ENCODE data around the gene TMEM132C.

The TMEM132C gene

GRCh38 chr12:128339631-128340030 lies 72.7 kb downstream of the TMEM132C start:
- DNase-seq: no peak

GRCh38 chr12:128353301-128353700 lies 86.3 kb downstream of the TMEM132C start:
- DNase-seq: no peak

- no peak for DNase-seq
These were observed 89.6 kb downstream of the TMEM132C start for GRCh38 chr12:128356547-128356946.

GRCh38 chr12:128361400-128361995 lies 94.5 kb downstream of the TMEM132C start:
- no peak for DNase-seq

GRCh38 chr12:128365032-128365431 lies 98.1 kb downstream of the TMEM132C start:
- DNase-seq: no peak

- DNase-seq: no peak
These were observed 98.8 kb downstream of the TMEM132C start for GRCh38 chr12:128365651-128366231.

- no peak for DNase-seq
These were observed 101.0 kb downstream of the TMEM132C start for GRCh38 chr12:128367961-128368360.

- no peak for DNase-seq
These were observed 114.6 kb downstream of the TMEM132C start for GRCh38 chr12:128381541-128381940.

DNA sequence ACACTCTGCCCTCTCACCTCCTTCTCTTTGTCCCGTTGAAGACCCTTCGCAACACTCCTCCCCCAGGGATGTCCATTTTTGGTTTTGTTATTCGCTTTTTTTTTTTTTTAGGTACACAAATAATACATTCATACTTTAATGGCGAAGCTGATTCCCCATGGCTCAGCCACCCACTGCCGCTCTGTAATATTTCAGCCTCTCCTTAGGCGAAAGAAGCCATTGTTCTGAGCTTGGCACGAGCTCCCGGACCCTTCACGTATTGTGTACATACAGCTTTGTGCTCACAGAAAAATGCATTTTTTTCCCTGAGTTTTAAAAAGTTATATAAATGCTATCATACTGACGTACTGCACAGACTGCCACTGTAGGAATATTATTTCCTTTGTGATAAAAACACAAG lies 115.0 kb downstream of the TMEM132C start:
- no peak for DNase-seq

DNA sequence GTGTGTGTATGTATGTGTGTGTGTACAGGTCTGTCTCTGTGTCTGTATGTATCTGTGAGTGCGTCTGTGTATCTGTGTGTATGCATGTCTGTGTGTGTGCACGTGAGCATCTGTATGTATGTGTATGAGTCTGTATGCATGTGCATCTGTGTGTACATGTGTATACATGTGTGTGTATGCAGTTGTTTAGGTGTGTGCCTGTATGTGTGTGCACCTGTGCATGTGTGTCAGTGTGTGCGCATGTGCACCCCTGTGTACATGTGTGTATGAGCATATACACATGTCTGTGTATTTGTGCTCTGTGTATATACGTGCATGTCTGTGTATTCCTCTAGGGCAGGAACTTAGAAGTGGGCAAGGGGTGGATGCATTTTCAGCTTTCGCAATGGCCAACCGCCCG lies 116.0 kb downstream of the TMEM132C start:
- DNase-seq: no peak

DNA sequence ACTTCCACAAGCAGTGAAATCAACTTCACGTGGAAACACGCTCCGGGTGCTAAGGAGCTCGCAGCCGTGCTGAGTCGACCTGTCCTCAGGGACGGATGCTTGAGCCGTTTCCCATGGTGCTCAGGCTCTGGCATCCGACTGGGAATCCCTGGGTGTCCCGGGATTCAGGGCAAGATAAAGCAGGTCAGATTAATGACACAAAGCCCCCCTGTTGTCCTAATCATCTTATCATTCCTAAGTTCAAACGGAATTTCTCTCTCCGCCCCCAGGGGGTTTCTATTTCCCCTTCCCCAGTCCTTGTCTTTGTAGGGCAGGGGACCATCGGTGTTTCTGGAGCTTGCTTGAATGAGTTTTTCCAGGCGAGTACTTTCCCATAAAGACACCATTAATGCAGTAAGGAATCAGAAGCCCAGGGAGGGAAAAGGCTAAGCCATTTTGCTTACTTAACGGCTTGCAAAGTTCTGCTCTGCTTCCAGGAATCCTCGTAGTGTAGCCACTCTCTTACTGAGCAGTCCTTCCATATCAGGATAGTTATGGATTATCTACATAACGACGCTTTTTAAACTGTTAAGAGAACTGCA lies 116.5 kb downstream of the TMEM132C start:
- DNase-seq: no peak

DNA sequence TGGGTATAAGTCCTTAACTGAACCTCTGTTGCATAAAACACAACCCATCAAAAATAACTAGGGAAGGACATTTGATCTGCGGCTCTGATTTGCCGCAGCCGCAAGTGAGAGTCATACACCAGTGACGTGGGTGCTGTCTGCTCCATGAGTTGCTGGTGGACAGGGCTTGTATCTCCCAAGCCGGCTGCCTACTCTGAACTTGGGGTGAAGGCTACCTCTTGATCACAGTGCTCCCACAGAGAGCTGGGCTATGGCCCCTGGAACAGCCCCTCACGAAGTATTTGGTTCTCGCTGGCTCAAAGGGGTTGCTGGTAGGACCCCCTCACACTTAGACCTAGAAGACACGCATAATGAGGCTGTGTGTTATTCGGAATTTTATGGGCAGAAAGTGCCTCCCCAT lies 118.8 kb downstream of the TMEM132C start:
- no peak for DNase-seq

DNA sequence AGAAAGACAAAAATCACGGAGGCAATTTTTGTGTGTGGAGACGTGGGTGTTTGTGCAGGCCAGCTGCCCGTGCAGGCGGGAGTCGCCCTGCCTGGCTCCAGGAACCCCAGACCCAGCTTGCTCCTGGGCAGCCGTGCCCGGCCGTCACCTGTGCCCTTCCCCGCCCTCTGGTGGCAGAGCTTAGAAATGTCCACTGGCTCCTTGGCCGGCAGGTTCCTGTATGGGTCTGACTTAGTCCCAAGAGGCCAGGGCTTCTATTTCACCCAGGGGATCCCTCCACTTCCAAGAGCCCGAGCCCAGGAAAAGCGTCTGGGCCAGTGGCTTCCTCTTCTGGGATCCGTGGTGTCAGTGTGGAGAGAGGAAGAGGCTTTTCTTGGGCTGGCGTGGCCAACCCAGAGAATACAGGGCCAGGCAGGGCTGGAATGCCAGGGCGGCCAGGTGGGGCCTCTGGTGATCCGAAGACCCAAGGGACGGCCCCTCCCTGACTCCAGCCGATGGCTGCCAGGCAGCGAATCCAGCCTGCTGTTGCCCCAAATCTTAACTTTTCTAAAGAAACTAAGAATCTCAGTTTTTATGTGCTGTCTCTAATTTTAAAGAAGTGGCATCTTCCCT lies 120.9 kb downstream of the TMEM132C start:
- no peak for DNase-seq

DNA sequence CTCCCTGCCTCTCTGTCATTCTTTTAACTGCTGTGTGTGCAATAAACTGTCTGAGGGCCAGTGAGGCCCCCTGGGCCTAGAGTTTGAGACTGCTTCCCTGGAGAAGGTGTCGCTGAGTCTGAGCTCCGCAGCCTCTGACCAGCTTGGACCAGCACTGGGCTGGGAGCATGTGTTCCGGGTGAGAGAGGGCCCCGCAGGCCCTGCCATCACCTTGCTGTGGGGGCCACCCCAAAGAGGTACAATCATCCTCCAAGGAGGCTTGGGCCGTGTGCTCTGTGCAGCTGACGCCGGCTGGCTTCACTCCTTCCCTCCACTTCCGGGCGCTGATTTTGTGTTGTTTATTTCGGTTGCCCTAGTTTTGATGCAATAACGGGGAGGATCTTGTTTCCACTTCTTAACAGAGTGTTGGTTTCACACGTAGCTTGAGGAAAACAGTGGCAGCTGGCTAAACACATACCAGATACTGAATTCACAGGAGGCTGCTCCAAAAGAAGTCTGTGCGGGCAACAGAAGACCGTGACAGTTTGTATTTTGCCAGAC lies 121.6 kb downstream of the TMEM132C start:
- no peak for DNase-seq

GRCh38 chr12:128393346-128393745 lies 126.4 kb downstream of the TMEM132C start:
- DNase-seq: no peak

DNA sequence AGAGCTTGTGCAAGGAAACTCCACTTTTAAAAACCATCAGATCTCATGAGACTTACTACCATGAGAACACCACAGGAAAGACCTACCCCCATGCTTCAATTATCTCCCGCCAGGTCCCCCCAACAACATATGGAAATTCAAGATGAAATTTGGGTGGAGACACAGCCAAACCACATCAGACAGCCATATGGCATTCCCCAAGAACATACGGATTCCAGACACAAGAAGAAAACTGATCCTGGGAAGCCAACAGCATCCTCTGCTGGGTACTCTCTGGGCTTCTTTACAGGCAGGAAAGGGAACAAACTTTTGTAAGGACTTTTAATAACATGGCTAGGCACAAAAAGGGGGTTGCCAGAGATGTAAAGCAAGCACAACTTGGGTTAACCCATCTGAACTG lies 127.2 kb downstream of the TMEM132C start:
- no peak for DNase-seq

DNA sequence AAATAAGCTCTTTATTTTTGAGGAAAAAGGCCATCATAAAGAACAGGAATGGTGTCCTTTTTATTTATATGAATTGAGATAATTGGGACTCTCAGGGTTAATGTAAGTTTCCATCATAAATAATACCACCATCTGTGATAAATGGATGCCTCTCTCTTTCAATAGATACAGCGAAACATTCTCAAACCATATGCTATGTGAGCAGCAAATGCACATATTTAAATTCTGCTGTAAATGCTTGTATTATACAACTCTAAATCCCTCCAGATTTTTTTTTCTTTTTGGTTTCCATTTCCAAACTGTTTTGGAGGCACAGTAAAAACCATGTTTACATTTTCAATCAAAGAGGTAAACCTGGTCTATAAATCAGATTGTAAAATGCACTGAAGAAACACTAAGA lies 132.3 kb downstream of the TMEM132C start:
- no peak for DNase-seq

DNA sequence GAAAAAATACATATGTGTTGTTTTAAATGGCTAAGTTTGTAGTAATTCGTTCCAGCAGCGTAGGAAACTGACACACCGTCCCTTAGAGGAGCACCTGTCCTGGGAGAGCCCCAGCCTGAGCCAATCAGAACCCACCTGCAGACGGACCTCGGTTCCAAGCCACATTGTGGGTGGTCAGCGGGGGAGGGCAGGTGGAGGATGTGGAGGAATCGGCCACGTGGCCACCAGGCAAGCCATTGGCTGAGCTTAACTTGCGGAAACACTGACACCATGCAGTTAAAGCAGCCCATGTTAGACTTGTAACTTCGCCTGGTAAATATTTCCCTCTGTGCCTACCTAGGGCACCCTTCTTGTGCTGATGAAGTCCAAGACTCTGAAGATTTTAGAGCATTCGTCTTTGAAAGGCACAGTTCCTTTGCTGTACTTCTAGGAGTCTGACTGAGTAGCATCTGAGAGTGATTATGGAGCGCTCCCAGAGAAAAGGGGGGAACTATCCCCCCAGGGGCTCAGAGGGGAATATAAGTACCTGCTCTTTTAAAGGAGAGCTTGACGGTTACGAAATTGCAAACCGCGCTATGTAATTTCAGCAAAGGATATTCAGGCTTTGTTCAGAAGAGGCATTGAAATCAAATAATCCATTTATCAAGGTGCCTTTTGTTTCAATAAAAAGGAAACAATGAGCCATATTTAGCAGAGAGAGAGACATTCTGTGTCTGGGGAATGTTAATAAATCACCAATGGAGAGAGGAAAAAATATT lies 135.7 kb downstream of the TMEM132C start:
- DNase-seq: no peak

DNA sequence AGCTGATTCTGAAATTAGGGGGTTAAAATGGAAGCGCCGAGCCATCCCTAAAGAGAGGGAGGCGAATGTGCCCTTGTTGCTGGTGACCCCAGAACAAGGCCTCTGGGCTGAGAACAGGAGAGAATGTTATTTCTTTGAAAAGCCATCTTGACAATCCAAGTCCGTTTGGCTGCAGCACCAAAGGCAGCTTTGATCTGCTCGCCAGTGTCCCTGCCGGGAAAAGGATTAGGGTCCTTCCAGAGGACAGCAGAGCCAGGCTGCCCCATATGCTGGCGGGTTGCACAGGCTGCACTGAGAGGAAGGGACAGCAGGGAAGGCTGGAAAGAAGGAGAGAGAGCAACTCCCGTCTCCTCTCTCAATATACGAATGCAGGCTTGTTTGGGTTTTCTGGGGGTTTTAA lies 141.7 kb downstream of the TMEM132C start:
- no peak for DNase-seq

DNA sequence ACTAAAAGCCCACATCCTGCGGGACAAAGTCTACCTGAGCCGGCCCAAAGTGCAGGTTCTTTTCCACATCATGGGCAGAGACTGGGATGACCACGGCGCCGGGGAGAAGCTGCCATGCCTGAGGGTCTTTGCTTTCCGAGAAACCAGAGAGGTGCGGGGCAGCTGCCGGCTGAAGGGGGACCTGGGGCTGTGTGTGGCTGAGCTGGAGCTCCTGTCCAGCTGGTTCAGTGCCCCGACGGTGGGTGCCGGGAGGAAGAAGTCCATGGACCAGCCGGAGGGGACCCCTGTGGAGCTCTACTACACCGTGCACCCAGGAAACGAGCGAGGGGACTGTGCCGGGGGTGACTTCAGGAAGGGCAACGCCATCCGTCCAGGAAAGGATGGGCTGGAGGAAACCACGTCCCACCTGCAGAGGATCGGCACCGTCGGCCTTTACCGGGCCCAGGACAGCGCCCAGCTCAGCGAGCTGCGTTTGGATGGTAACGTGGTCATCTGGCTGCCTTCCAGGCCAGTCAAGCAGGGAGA lies 148.1 kb downstream of the TMEM132C start:
- no peak for DNase-seq

GRCh38 chr12:128418944-128419343 lies 152.0 kb downstream of the TMEM132C start:
- no peak for DNase-seq

- no peak for DNase-seq
These were observed 153.2 kb downstream of the TMEM132C start for GRCh38 chr12:128420163-128420562.

GRCh38 chr12:128421375-128421774 lies 154.4 kb downstream of the TMEM132C start:
- DNase-seq: no peak

All from COR-L47 (cell line).